Central memory CD8-positive, alpha-beta T cell (primary cell): ENCODE data around the gene NGEF.
"Not testable (repeated sequence)": the region's sequence is repeated elsewhere in the genome, so short reads cannot be mapped to it uniquely, and the experiment has no call there.

Experiments used
- ATAC-seq: fragments of 150-1000 bp; cut with Tn5 transposase; replicated peaks from 2 replicates; pipeline ENCODE4 v1.10.0; 2022; ENCODE audit warnings: mild to moderate bottlenecking, moderate FRiP score, moderate number of reproducible peaks; ENCODE audit not compliant: poor library complexity, severe bottlenecking; ENCODE audit errors: extremely low read depth
- DNase-seq, 2 donors: peaks; one replicate each; pipeline ENCODE4 v3.0.0; 2021; ENCODE audit warnings: low spot score in 2 of 2
- H3K27ac Mint-ChIP-seq: one replicate; pipeline ENCODE4 v1.8.0; 2022; ENCODE audit warnings: low read depth, mild to moderate bottlenecking, moderate library complexity, mixed read lengths
- H3K27me3 Mint-ChIP-seq: one replicate; pipeline ENCODE4 v1.8.0; 2022; ENCODE audit warnings: mixed read lengths
- H3K36me3 Mint-ChIP-seq: one replicate; pipeline ENCODE4 v1.8.0; 2022; ENCODE audit warnings: mild to moderate bottlenecking, moderate library complexity, mixed read lengths; ENCODE audit not compliant: insufficient read depth
- H3K4me1 Mint-ChIP-seq: one replicate; pipeline ENCODE4 v1.8.0; 2022; ENCODE audit warnings: mixed read lengths
- H3K4me3 Mint-ChIP-seq: one replicate; pipeline ENCODE4 v1.8.0; 2022; ENCODE audit warnings: mild to moderate bottlenecking, moderate library complexity, mixed read lengths
- H3K9me3 Mint-ChIP-seq: one replicate; pipeline ENCODE4 v1.8.0; 2022; ENCODE audit warnings: mixed read lengths

Gene NGEF

GRCh38 chr2:233052517-233052916 is 39.5 kb upstream of the NGEF start:
- not testable (repeated sequence) for ATAC-seq

GRCh38 chr2:233051241-233052149 is 38.4 kb upstream of the NGEF start:
- H3K36me3 Mint-ChIP-seq = peaks cover 4% of the 10 kb centered on the region
- no peaks in the 10 kb centered on the region for H3K27me3 Mint-ChIP-seq
- peaks cover 20% of the 10 kb centered on the region for H3K4me1 Mint-ChIP-seq
- H3K4me3 Mint-ChIP-seq = no peak overlapping the region
- no peaks in the 10 kb centered on the region for H3K9me3 Mint-ChIP-seq
- ATAC-seq = no peak
- DNase-seq = no peak
- no peak overlapping the region for H3K27ac Mint-ChIP-seq

More at GRCh38 chr2:233052517-233052916, 39.5 kb upstream of the NGEF start:
- not testable (repeated sequence) for H3K9me3 Mint-ChIP-seq, H3K27ac Mint-ChIP-seq, H3K27me3 Mint-ChIP-seq, H3K36me3 Mint-ChIP-seq, H3K4me3 Mint-ChIP-seq, DNase-seq
- H3K4me1 Mint-ChIP-seq = peaks cover 20% of the 10 kb centered on the region

- no peak overlapping the region for H3K27ac Mint-ChIP-seq
- no peak overlapping the region for H3K4me3 Mint-ChIP-seq
- H3K36me3 Mint-ChIP-seq = no peaks in the 10 kb centered on the region
- no peaks in the 10 kb centered on the region for H3K27me3 Mint-ChIP-seq
- no peaks in the 10 kb centered on the region for H3K9me3 Mint-ChIP-seq
- no peak for ATAC-seq
- peaks cover 17% of the 10 kb centered on the region for H3K4me1 Mint-ChIP-seq
- no peak for DNase-seq
These were observed 36.2 kb upstream of the NGEF start for GRCh38 chr2:233049194-233049761.

- ATAC-seq (no peak), DNase-seq (no peak)
- Mint-ChIP-seq H3K9me3 (no peaks in the 10 kb centered on the region), H3K27me3 (no peaks in the 10 kb centered on the region), H3K27ac (no peak overlapping the region), H3K4me3 (no peak overlapping the region), H3K4me1 (peaks cover 17% of the 10 kb centered on the region), H3K36me3 (no peaks in the 10 kb centered on the region)
These were observed 35.6 kb upstream of the NGEF start for GRCh38 chr2:233048569-233049193.

GRCh38 chr2:233047667-233048066 is 34.6 kb upstream of the NGEF start:
- no peaks in the 10 kb centered on the region for H3K9me3 Mint-ChIP-seq
- DNase-seq = no peak
- H3K4me1 Mint-ChIP-seq = peaks cover 17% of the 10 kb centered on the region
- H3K27me3 Mint-ChIP-seq = no peaks in the 10 kb centered on the region
- no peaks in the 10 kb centered on the region for H3K36me3 Mint-ChIP-seq
- H3K4me3 Mint-ChIP-seq = no peak overlapping the region
- no peak overlapping the region for H3K27ac Mint-ChIP-seq
- ATAC-seq = no peak

GRCh38 chr2:233047206-233047605 is 34.1 kb upstream of the NGEF start:
- Mint-ChIP-seq H3K4me3 (no peak overlapping the region), H3K36me3 (no peaks in the 10 kb centered on the region), H3K9me3 (no peaks in the 10 kb centered on the region), H3K27me3 (peaks cover 4% of the 10 kb centered on the region), H3K4me1 (peaks cover 17% of the 10 kb centered on the region), H3K27ac (no peak overlapping the region)
- DNase-seq (no peak), ATAC-seq (no peak)

- no peak for ATAC-seq
- no peaks in the 10 kb centered on the region for H3K36me3 Mint-ChIP-seq
- peaks cover 19% of the 10 kb centered on the region for H3K27me3 Mint-ChIP-seq
- H3K4me3 Mint-ChIP-seq = no peak overlapping the region
- H3K9me3 Mint-ChIP-seq = no peaks in the 10 kb centered on the region
- H3K4me1 Mint-ChIP-seq = peaks cover 16% of the 10 kb centered on the region
- DNase-seq = no peak
- H3K27ac Mint-ChIP-seq = no peak overlapping the region
These were observed 32.0 kb upstream of the NGEF start for GRCh38 chr2:233044974-233045605.

- H3K36me3 Mint-ChIP-seq = no peaks in the 10 kb centered on the region
- H3K4me3 Mint-ChIP-seq = no peak overlapping the region
- H3K9me3 Mint-ChIP-seq = no peaks in the 10 kb centered on the region
- ATAC-seq (no peak), DNase-seq (no peak)
- no peak overlapping the region for H3K27ac Mint-ChIP-seq
- peaks cover 19% of the 10 kb centered on the region for H3K27me3 Mint-ChIP-seq
- no peaks in the 10 kb centered on the region for H3K4me1 Mint-ChIP-seq
These were observed 29.5 kb upstream of the NGEF start for GRCh38 chr2:233042549-233042948.

- DNase-seq (no peak), ATAC-seq (no peak)
- Mint-ChIP-seq H3K9me3 (no peaks in the 10 kb centered on the region), H3K4me3 (no peak overlapping the region), H3K36me3 (no peaks in the 10 kb centered on the region), H3K4me1 (no peaks in the 10 kb centered on the region), H3K27me3 (peaks cover 19% of the 10 kb centered on the region), H3K27ac (no peak overlapping the region)
These were observed 28.8 kb upstream of the NGEF start for GRCh38 chr2:233041722-233042323.

- Mint-ChIP-seq H3K36me3 (no peaks in the 10 kb centered on the region), H3K4me1 (no peaks in the 10 kb centered on the region), H3K27me3 (peaks cover 19% of the 10 kb centered on the region), H3K9me3 (no peaks in the 10 kb centered on the region), H3K4me3 (no peak overlapping the region), H3K27ac (no peak overlapping the region)
- no peak for DNase-seq
- no peak for ATAC-seq
These were observed 27.5 kb upstream of the NGEF start for GRCh38 chr2:233040571-233040970.

GRCh38 chr2:233039846-233040530 is 26.9 kb upstream of the NGEF start:
- ATAC-seq (no peak), DNase-seq (no peak)
- Mint-ChIP-seq H3K4me1 (no peaks in the 10 kb centered on the region), H3K9me3 (no peaks in the 10 kb centered on the region), H3K4me3 (no peak overlapping the region), H3K27ac (no peak overlapping the region), H3K27me3 (peaks cover 19% of the 10 kb centered on the region), H3K36me3 (no peaks in the 10 kb centered on the region)
